ENCODE results near the gene COG5.

The COG5 gene

GRCh38 chr7:107453388-107453787 lies 110.3 kb downstream of the COG5 start:
- no peak for DNase-seq

- no peak for DNase-seq
Observed at GRCh38 chr7:107450970-107451369, 112.8 kb downstream of the COG5 start.

GRCh38 chr7:107446988-107447387 lies 116.7 kb downstream of the COG5 start:
- no peak for DNase-seq

- DNase-seq, result no peak
Observed at GRCh38 chr7:107446531-107446930, 117.2 kb downstream of the COG5 start.

- no peak for DNase-seq
Observed at GRCh38 chr7:107442678-107443077, 121.0 kb downstream of the COG5 start.

- DNase-seq, result no peak
Observed at GRCh38 chr7:107441581-107442422, 121.9 kb downstream of the COG5 start.

- no peak for DNase-seq
Observed at GRCh38 chr7:107439025-107439424, 124.7 kb downstream of the COG5 start.

GRCh38 chr7:107435749-107436148 lies 128.0 kb downstream of the COG5 start:
- no peak for DNase-seq

- DNase-seq, result no peak
Observed at GRCh38 chr7:107432261-107432660, 131.5 kb downstream of the COG5 start.

- DNase-seq, result no peak
Observed at GRCh38 chr7:107430057-107430456, 133.7 kb downstream of the COG5 start.

- no peak for DNase-seq
Observed at GRCh38 chr7:107428642-107429041, 135.1 kb downstream of the COG5 start.

- no peak for DNase-seq
Observed at GRCh38 chr7:107427462-107427861, 136.3 kb downstream of the COG5 start.

GRCh38 chr7:107414198-107414597 lies 149.5 kb downstream of the COG5 start:
- DNase-seq, result no peak

GRCh38 chr7:107408349-107408748 lies 155.4 kb downstream of the COG5 start:
- no peak for DNase-seq

- no peak for DNase-seq
Observed at GRCh38 chr7:107405559-107405958, 158.2 kb downstream of the COG5 start.

- DNase-seq, result no peak
Observed at GRCh38 chr7:107404740-107405537, 158.8 kb downstream of the COG5 start.

GRCh38 chr7:107398161-107398560 lies 165.6 kb downstream of the COG5 start:
- no peak for DNase-seq

GRCh38 chr7:107396990-107397389 lies 166.7 kb downstream of the COG5 start:
- no peak for DNase-seq

- DNase-seq, result no peak
Observed at GRCh38 chr7:107396081-107396480, 167.6 kb downstream of the COG5 start.

GRCh38 chr7:107394831-107395230 lies 168.9 kb downstream of the COG5 start:
- DNase-seq, result no peak

- DNase-seq, result no peak
Observed at GRCh38 chr7:107394276-107394675, 169.4 kb downstream of the COG5 start.

- DNase-seq, result no peak
Observed at GRCh38 chr7:107392830-107393229, 170.9 kb downstream of the COG5 start.

GRCh38 chr7:107390916-107391315 lies 172.8 kb downstream of the COG5 start:
- DNase-seq, result no peak

GRCh38 chr7:107388604-107389003 lies 175.1 kb downstream of the COG5 start:
- no peak for DNase-seq

Measured in right forelimb (tissue), 1 donor.